H9 (cell line): ENCODE results near the gene CDH4. TPM values are rescaled to one million over a fixed set of nuclear protein-coding genes. Genes with fewer than 3 reads are reported as not detected.

Experiments
- DNase-seq: peaks from one replicate; pipeline ENCODE4 v3.0.0-alpha.2; 2017
- H2AFZ ChIP-seq: one replicate; pipeline ENCODE4 v1.6.1; 2013; ENCODE audit warnings: mild to moderate bottlenecking, low read length, control low read depth, moderate library complexity
- H2AK5ac ChIP-seq: 2 replicates; pipeline ENCODE4 v1.6.1; 2013; ENCODE audit warnings: low read length, control low read depth, mixed read lengths; ENCODE audit not compliant: insufficient read length
- H2BK120ac ChIP-seq: one replicate; pipeline ENCODE4 v1.6.1; 2013; ENCODE audit warnings: low read depth, mild to moderate bottlenecking, low read length, control low read depth, inconsistent platforms; ENCODE audit not compliant: poor library complexity, severe bottlenecking
- H2BK12ac ChIP-seq: 2 replicates; pipeline ENCODE4 v1.6.1; 2013; ENCODE audit warnings: low read length, control low read depth, mixed read lengths, low read depth; ENCODE audit not compliant: insufficient read length
- H2BK15ac ChIP-seq: 2 replicates; pipeline ENCODE4 v1.6.1; 2013; ENCODE audit warnings: low read depth, low read length, control low read depth
- H2BK20ac ChIP-seq: one replicate; pipeline ENCODE4 v1.6.1; 2013; ENCODE audit warnings: low read depth, mild to moderate bottlenecking, low read length, control low read depth, inconsistent platforms; ENCODE audit not compliant: poor library complexity, severe bottlenecking
- H2BK5ac ChIP-seq: 2 replicates; pipeline ENCODE4 v1.6.1; 2013; ENCODE audit warnings: low read length, control low read depth, mixed read lengths; ENCODE audit not compliant: insufficient read length
- H3K14ac ChIP-seq: 2 replicates; pipeline ENCODE4 v1.6.1; 2013; ENCODE audit warnings: low read length, control low read depth; ENCODE audit not compliant: insufficient read depth
- H3K18ac ChIP-seq: 2 replicates; pipeline ENCODE4 v1.6.1; 2013; ENCODE audit warnings: low read depth, mild to moderate bottlenecking, mixed read lengths, low read length, control low read depth; ENCODE audit not compliant: insufficient read length
- H3K23ac ChIP-seq: 2 replicates; pipeline ENCODE4 v1.6.1; 2013; ENCODE audit warnings: low read length, control low read depth, mixed read lengths, low read depth; ENCODE audit not compliant: insufficient read length
- H3K23me2 ChIP-seq: 2 replicates; pipeline ENCODE4 v1.6.1; 2013; ENCODE audit warnings: low read depth, mild to moderate bottlenecking, mixed read lengths, low read length, control low read depth; ENCODE audit not compliant: insufficient read length, poor library complexity, severe bottlenecking
- H3K27ac ChIP-seq: 2 replicates; pipeline ENCODE4 v1.5.1; 2013; ENCODE audit warnings: low read length, control low read depth, mixed read lengths, low read depth; ENCODE audit not compliant: insufficient read length
- H3K27me3 ChIP-seq: 2 replicates; pipeline ENCODE4 v1.6.1; 2013; ENCODE audit warnings: low read length, control low read depth, inconsistent platforms; ENCODE audit not compliant: insufficient read depth
- H3K4ac ChIP-seq: 2 replicates; pipeline ENCODE4 v1.6.1; 2013; ENCODE audit warnings: low read depth, mild to moderate bottlenecking, control low read depth, inconsistent platforms, low read length, moderate library complexity
- H3K4me1 ChIP-seq: 2 replicates; pipeline ENCODE4 v1.6.1; 2013; ENCODE audit warnings: low read length, control low read depth, inconsistent platforms; ENCODE audit not compliant: insufficient read depth
- H3K4me2 ChIP-seq: 2 replicates; pipeline ENCODE4 v1.6.1; 2013; ENCODE audit warnings: low read length, control low read depth, mixed read lengths; ENCODE audit not compliant: insufficient read length, insufficient read depth
- H3K56ac ChIP-seq: 2 replicates; pipeline ENCODE4 v1.6.1; 2013; ENCODE audit warnings: low read depth, mild to moderate bottlenecking, mixed read lengths, low read length, control low read depth; ENCODE audit not compliant: insufficient read length
- H3K79me1 ChIP-seq: 2 replicates; pipeline ENCODE4 v1.6.1; 2013; ENCODE audit warnings: low read depth, mild to moderate bottlenecking, moderate library complexity, low read length, control low read depth, inconsistent platforms; ENCODE audit not compliant: insufficient read depth, poor library complexity, severe bottlenecking
- H3K79me2 ChIP-seq: 2 replicates; pipeline ENCODE4 v1.6.1; 2013; ENCODE audit warnings: low read length, control low read depth, inconsistent platforms; ENCODE audit not compliant: insufficient read depth
- H3K9ac ChIP-seq: 2 replicates; pipeline ENCODE4 v1.6.1; 2013; ENCODE audit warnings: low read length, control low read depth, mixed read lengths; ENCODE audit not compliant: insufficient read length; ENCODE audit errors: extremely low read depth
- H3K9me3 ChIP-seq: one replicate; pipeline ENCODE4 v1.6.1; 2013; ENCODE audit warnings: low read depth, low read length, inconsistent platforms; ENCODE audit not compliant: control insufficient read depth
- H3T11ph ChIP-seq: one replicate; pipeline ENCODE4 v1.6.1; 2013; ENCODE audit warnings: mild to moderate bottlenecking, low read length, control low read depth, inconsistent platforms
- H4K20me1 ChIP-seq: one replicate; pipeline ENCODE4 v1.6.1; 2013; ENCODE audit not compliant: control insufficient read depth, insufficient read length, insufficient read depth
- H4K5ac ChIP-seq: 2 replicates; pipeline ENCODE4 v1.6.1; 2013; ENCODE audit warnings: low read depth, mild to moderate bottlenecking, mixed read lengths, low read length, control low read depth; ENCODE audit not compliant: insufficient read length
- H4K8ac ChIP-seq: replicated peaks from 2 replicates; pipeline ENCODE4 v1.6.1; 2013; ENCODE audit warnings: low read length, control low read depth, mixed read lengths, low read depth; ENCODE audit not compliant: insufficient read length
- H4K91ac ChIP-seq: 2 replicates; pipeline ENCODE4 v1.6.1; 2013; ENCODE audit warnings: low read depth, mild to moderate bottlenecking, moderate library complexity, mixed read lengths, low read length, control low read depth; ENCODE audit not compliant: insufficient read length
- H3K27ac Mint-ChIP-seq, 3 experiments: 2 replicates in 2 of 3; 3 replicates in 1 of 3; pipeline ENCODE4 v1.8.0; 2020 to 2021; ENCODE audit warnings: mixed read lengths in 3 of 3, mild to moderate bottlenecking in 1 of 3, moderate library complexity in 1 of 3
- H3K27me3 Mint-ChIP-seq: 2 replicates; pipeline ENCODE4 v1.8.0; 2021; ENCODE audit warnings: low read depth, mild to moderate bottlenecking, moderate library complexity, mixed read lengths
- H3K36me3 Mint-ChIP-seq, 3 experiments: 2 replicates in 2 of 3; 3 replicates in 1 of 3; pipeline ENCODE4 v1.8.0; 2020 to 2021; ENCODE audit warnings: low read depth in 3 of 3, mixed read lengths in 3 of 3; ENCODE audit not compliant: insufficient read depth in 1 of 3
- H3K4me1 Mint-ChIP-seq, 2 experiments: 2 replicates each; pipeline ENCODE4 v1.8.0; 2020; ENCODE audit warnings: mixed read lengths in 2 of 2
- H3K4me3 Mint-ChIP-seq, 2 experiments: 2 replicates in 1 of 2; 3 replicates in 1 of 2; pipeline ENCODE4 v1.8.0; 2020 to 2021; ENCODE audit warnings: mild to moderate bottlenecking in 2 of 2, mixed read lengths in 2 of 2, moderate library complexity in 1 of 2
- H3K9me3 Mint-ChIP-seq, 2 experiments: 2 replicates in 1 of 2; 3 replicates in 1 of 2; pipeline ENCODE4 v1.8.0; 2020; ENCODE audit warnings: mild to moderate bottlenecking in 2 of 2, mixed read lengths in 2 of 2, moderate library complexity in 1 of 2
- CTCF ChIP-seq: fragments of 200-600 bp; sonication (generic); conservative IDR thresholded peaks from 3 replicates; pipeline ENCODE4 v1.8.0; 2021; ENCODE audit warnings: antibody characterized with exemption, mild to moderate bottlenecking
- total RNA-seq: library from RNA; stranded (reverse); gene quantifications from 2 replicates; pipeline ENCODE4 v1.2.1, GENCODE V29; 2021

The CDH4 gene
- total RNA-seq, 1 experiment from 2014 or later = 3.0 TPM

DNA sequence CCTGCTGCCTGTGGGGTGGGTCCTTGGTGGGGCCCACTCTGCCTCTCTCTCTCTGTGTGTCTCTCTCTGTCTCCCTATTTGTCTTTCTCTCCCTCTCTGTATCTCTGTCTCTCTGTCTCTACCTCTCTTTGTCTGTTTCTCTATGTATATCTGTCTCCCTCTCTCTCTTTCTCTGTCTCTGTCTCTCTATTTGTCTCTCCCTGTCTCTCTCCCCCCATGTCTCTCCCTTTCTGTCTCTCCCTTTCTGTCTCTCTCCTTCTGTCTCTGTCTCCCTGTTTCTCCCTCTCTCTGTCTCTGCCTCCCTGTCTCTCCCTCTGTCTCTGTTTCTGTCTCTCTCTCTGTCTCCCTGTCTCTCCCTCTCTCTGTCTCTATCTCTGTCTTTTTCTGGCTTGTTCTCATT, 353.2 kb downstream of the CDH4 start:
- peaks cover 9 to 23% of the 10 kb centered on the region in 2 experiments for H3K9me3 Mint-ChIP-seq
- H3K23ac ChIP-seq = no peak overlapping the region
- H4K5ac ChIP-seq = no peak overlapping the region
- peaks cover 69% of the 10 kb centered on the region for H3K27me3 Mint-ChIP-seq
- no peaks in the 10 kb centered on the region for H3K79me2 ChIP-seq
- H3K4me3 Mint-ChIP-seq = no peak overlapping the region
- H2BK5ac ChIP-seq = no peak overlapping the region
- H3T11ph ChIP-seq = no peak overlapping the region
- peaks cover 0 to 5% (median 0%) of the 10 kb centered on the region in 3 experiments; a peak in 3 of 7 replicates for H3K36me3 Mint-ChIP-seq
- H3K27ac ChIP-seq = no peak overlapping the region
- H3K9ac ChIP-seq = no peak overlapping the region
- no peak overlapping the region for H3K14ac ChIP-seq
- H3K18ac ChIP-seq = no peak overlapping the region
- no peak overlapping the region for H2BK12ac ChIP-seq
- H2BK20ac ChIP-seq = no peak overlapping the region
- no peaks in the 10 kb centered on the region for H3K9me3 ChIP-seq
- no peak for TF ChIP-seq CTCF
- H3K4ac ChIP-seq = no peak overlapping the region
- H2BK120ac ChIP-seq = no peak overlapping the region
- no peaks in the 10 kb centered on the region for H4K20me1 ChIP-seq
- H3K56ac ChIP-seq = no peak overlapping the region
- H4K8ac ChIP-seq = no peak overlapping the region
- no peak for DNase-seq
- no peaks in the 10 kb centered on the region for H3K23me2 ChIP-seq
- no peaks in the 10 kb centered on the region for H3K4me1 Mint-ChIP-seq
- H3K79me1 ChIP-seq = no peaks in the 10 kb centered on the region
- no peak overlapping the region for H2AK5ac ChIP-seq
- H3K27me3 ChIP-seq = no peaks in the 10 kb centered on the region; the same call in 1 of the 2 replicates
- no peak overlapping the region for H2BK15ac ChIP-seq
- H2AFZ ChIP-seq = no peak overlapping the region
- no peak overlapping the region for H3K4me2 ChIP-seq
- H4K91ac ChIP-seq = no peak overlapping the region
- no peaks in the 10 kb centered on the region for H3K4me1 ChIP-seq
- H3K27ac Mint-ChIP-seq = no peak overlapping the region; a peak in 1 of 7 replicates
